K562 (cell line): ENCODE measurements around the gene C4orf36. TPM values are rescaled to one million over a fixed set of nuclear protein-coding genes. Genes with fewer than 3 reads are reported as not detected.

ENCODE experiments used
- ATAC-seq: fragments of 200-7000 bp; cut with Tn5 transposase; 3 replicates; pipeline ENCODE4 v1.9.1; 2020; ENCODE audit warnings: moderate library complexity
- BruUV-seq: library from RNA; stranded (reverse); fragments of 400-500 nt; replicated peaks from 2 replicates; lab custom pipeline; 2021; lab: Mats Ljungman, UMichigan
- CTCF ChIA-PET: fragments of 300-600 bp; formaldehyde crosslinking; extraction: SDS; loops from one replicate; lab custom pipeline; 2021; ENCODE audit warnings: low intra/inter-chr PET ratio; lab: Yijun Ruan, JAX
- POLR2A ChIA-PET: fragments of 300-600, 350-650 bp; sonication (Branson Sonifier 250); formaldehyde crosslinking; extraction: SDS; loops from one replicate; lab custom pipeline; 2021; ENCODE audit warnings: antibody characterized with exemption, inconsistent platforms; lab: Yijun Ruan, JAX
- DNase-seq, 4 experiments: peaks; one replicate each; pipeline versions ENCODE4 v3.0.0 to v3.0.0-alpha.2; 2011 to 2018; ENCODE audit warnings: low spot score in 3 of 4, mixed read lengths in 3 of 4; ENCODE audit errors: extremely low read depth in 1 of 4
- FAIRE-seq: peaks from 2 replicates; lab custom pipeline; 2011; peaks lifted over from hg19 to GRCh38; lab: Jason Lieb, UNC
- H2AFZ ChIP-seq: 2 replicates; pipeline ENCODE4 v1.6.0; 2011; ENCODE audit warnings: low read depth, low read length, control low read depth, inconsistent platforms
- H3K27ac ChIP-seq: fragments of 200-600 bp; 3 replicates; pipeline ENCODE4 v1.8.0; 2011; ENCODE audit warnings: low read depth, mild to moderate bottlenecking, control low read depth, inconsistent platforms, low read length, moderate library complexity, mixed read lengths; ENCODE audit errors: extremely low read depth
- H3K27me3 ChIP-seq, 2 experiments: fragments of 300-600 bp in 1 of 2; 2 replicates in 1 of 2; 3 replicates in 1 of 2; pipeline versions ENCODE4 v1.6.0 to v1.8.0; 2011; ENCODE audit warnings: inconsistent platforms in 2 of 2, low read length in 2 of 2, mild to moderate bottlenecking in 1 of 2, mixed read lengths in 1 of 2, moderate library complexity in 1 of 2; ENCODE audit not compliant: control insufficient read depth in 2 of 2, insufficient read depth in 2 of 2
- H3K36me3 ChIP-seq: fragments of 300-600 bp; 3 replicates; pipeline ENCODE4 v1.8.0; 2011; ENCODE audit warnings: mild to moderate bottlenecking, low read length, inconsistent platforms; ENCODE audit not compliant: control insufficient read depth, insufficient read depth
- H3K4me1 ChIP-seq, 2 experiments: fragments of 200-600 bp in 1 of 2; replicated peaks in 1 of 2; 2 replicates in 1 of 2; 3 replicates in 1 of 2; pipeline versions ENCODE4 v1.5.1 to v1.8.0; 2011; ENCODE audit warnings: inconsistent platforms in 2 of 2, low read length in 2 of 2, mild to moderate bottlenecking in 1 of 2, mixed read lengths in 1 of 2, moderate library complexity in 1 of 2; ENCODE audit not compliant: control insufficient read depth in 2 of 2, insufficient read depth in 2 of 2
- H3K4me2 ChIP-seq: 2 replicates; pipeline ENCODE4 v1.6.1; 2011; ENCODE audit warnings: low read length, control low read depth, inconsistent platforms, mixed read lengths; ENCODE audit not compliant: insufficient read depth
- H3K4me3 ChIP-seq: fragments of 200-600 bp; sonication (generic), shearing (Covaris generic); 2 replicates; pipeline ENCODE4 v1.5.1; 2016; ENCODE audit warnings: control low read depth, inconsistent platforms
- H3K79me2 ChIP-seq: fragments of 200-600 bp; 3 replicates; pipeline ENCODE4 v1.8.0; 2011; ENCODE audit warnings: low read length, inconsistent platforms; ENCODE audit not compliant: control insufficient read depth, insufficient read depth
- H3K9ac ChIP-seq, 2 experiments: 2 replicates each; pipeline versions ENCODE4 v1.6.0 to v1.6.1; 2011; ENCODE audit warnings: low read depth in 2 of 2, low read length in 2 of 2, control low read depth in 1 of 2, inconsistent platforms in 1 of 2, mild to moderate bottlenecking in 1 of 2, mixed read lengths in 1 of 2; ENCODE audit not compliant: insufficient read depth in 1 of 2
- H3K9me1 ChIP-seq: one replicate; pipeline ENCODE4 v1.6.0; 2011; ENCODE audit warnings: inconsistent platforms, mild to moderate bottlenecking, low read length, moderate library complexity; ENCODE audit not compliant: control insufficient read depth, insufficient read depth
- H3K9me3 ChIP-seq: replicated peaks from 2 replicates; pipeline ENCODE4 v1.5.1; 2011; ENCODE audit warnings: low read depth, low read length, inconsistent platforms; ENCODE audit not compliant: control insufficient read depth, insufficient read depth
- H4K20me1 ChIP-seq: replicated peaks from 2 replicates; pipeline ENCODE4 v1.6.1; 2011; ENCODE audit warnings: low read length, inconsistent platforms, mixed read lengths; ENCODE audit not compliant: control insufficient read depth, insufficient read depth
- HMG20B ChIP-seq: fragments of 250-450 bp; sonication (Bioruptor Pico); IDR thresholded peaks from 2 replicates; pipeline ENCODE4 v1.5.0; 2021; ENCODE audit warnings: mild to moderate bottlenecking
- KDM4B ChIP-seq, 2 experiments: fragments of 450-650 bp in 1 of 2; sonication (generic) in 1 of 2; IDR thresholded peaks; 2 replicates each; pipeline ENCODE4 v1.6.1; 2016 to 2017; ENCODE audit warnings: borderline replicate concordance in 2 of 2, antibody characterized with exemption in 1 of 2, low read depth in 1 of 2, mild to moderate bottlenecking in 1 of 2
- PTBP1 ChIP-seq: fragments of 200-400 bp; formaldehyde crosslinking; IDR thresholded peaks from 2 replicates; pipeline ENCODE4 v1.6.1; 2017; ENCODE audit warnings: low read depth, low read length
- TFAP4 ChIP-seq: sonication (generic); formaldehyde crosslinking; IDR thresholded peaks from 2 replicates; pipeline ENCODE4 v1.8.0; 2022; ENCODE audit warnings: missing genetic modification reagents, mild to moderate bottlenecking, moderate library complexity, borderline replicate concordance
- ZFX ChIP-seq: sonication (generic); formaldehyde crosslinking; IDR thresholded peaks from 2 replicates; pipeline ENCODE4 v1.8.0; 2022; ENCODE audit warnings: mild to moderate bottlenecking, missing genetic modification reagents, moderate library complexity
- ZNF780A ChIP-seq: fragments of 250-450 bp; sonication (Bioruptor Pico); IDR thresholded peaks from 2 replicates; pipeline ENCODE4 v1.5.0; 2021; ENCODE audit warnings: mild to moderate bottlenecking
- WGBS: fragments of 100-300 bp; shearing (Covaris generic); methylation state at CpG from one replicate; pipeline ENCODE4 v1.1.6; 2016; ENCODE audit warnings: low coverage, mixed read lengths; ENCODE audit not compliant: insufficient coverage; ENCODE audit errors: missing lambda C conversion rate; 5-methylcytosine and 5-hydroxymethylcytosine counted together
- in situ Hi-C: fragments of 300-500 bp; cut with MboI; formaldehyde crosslinking; loops from 4 replicates; pipeline ENCODE4 v1.15.0; 2018; ENCODE audit warnings: inconsistent platforms, mixed read lengths
- intact Hi-C: fragments of 100-400 bp; cut with micrococcal nuclease; formaldehyde crosslinking; loops from 2 replicates; pipeline ENCODE4 v1.14.2; 2022
- polyA plus RNA-seq, 8 experiments: library from polyadenylated mRNA; depleted of rRNA in 4 of 8; stranded (reverse) in 5 of 8; unstranded in 3 of 8; fragments of >200 nt; fragmentation: Nextera tagmentation in 2 of 8; fragmentation: Illumina TruSeq in 1 of 8; extraction: Ambion mirVana in 2 of 8; extraction: Trizol in 1 of 8; gene quantifications; 2 replicates each; pipeline versions ENCODE4 v1.2.1 to v1.2.3, GENCODE V29; 2011 to 2014; ENCODE audit warnings: inconsistent platforms in 1 of 8, missing spikeins in 1 of 8
- total RNA-seq, 7 experiments: library from RNA; depleted of rRNA in 6 of 7; stranded (reverse); fragments of >200 nt in 6 of 7; fragmentation: Illumina TruSeq in 2 of 7; extraction: Trizol in 2 of 7; gene quantifications; 2 replicates each; pipeline versions ENCODE4 v1.2.1 to v1.2.3, GENCODE V29; 2011 to 2021; ENCODE audit warnings: low replicate concordance in 1 of 7
- TF ChIP-seq, protein P1 (sequence below): fragments of 450-650 bp; IDR thresholded peaks from 2 replicates; pipeline ENCODE4 v1.6.1; 2017; ENCODE audit warnings: antibody characterized with exemption
- TF ChIP-seq, protein P2 (sequence below): fragments of 250-450 bp; sonication (Bioruptor Pico); IDR thresholded peaks from 2 replicates; pipeline ENCODE4 v1.5.0; 2022; ENCODE audit warnings: mild to moderate bottlenecking

Gene C4orf36
- total and polyA plus RNA-seq, 9 of the 15 experiments (the other 6 are each of a cell fraction or from before 2014, with no cell fraction given): 0.14 to 0.45 (median 0.20) TPM; not detected in 5

GRCh38 chr4:86855572-86855971 lies 36.6 kb downstream of the C4orf36 start:
- intact Hi-C loops (no loop called here), in situ Hi-C loops (no loop called here)
- no peak for FAIRE-seq
- no peak overlapping the region for H3K9ac ChIP-seq
- no peak for ATAC-seq
- H3K36me3 ChIP-seq: no peaks in the 10 kb centered on the region
- 0% methylated on average over 2 of the region's 2 CpGs for WGBS
- no peak for DNase-seq
- no peak overlapping the region for H3K4me2 ChIP-seq
- no peaks in the 10 kb centered on the region for H3K79me2 ChIP-seq
- no peaks in the 10 kb centered on the region for H3K4me1 ChIP-seq
- no peaks in the 10 kb centered on the region for H3K9me1 ChIP-seq
- no TSS peak for BruUV-seq
- H3K9me3 ChIP-seq: no peaks in the 10 kb centered on the region
- H3K27ac ChIP-seq: no peak overlapping the region
- TF ChIP-seq HMG20B (CRISPR knock-in tag) (no peak), KDM4B (IDR thresholded peaks at IDR 0.05; ENCODE audit: borderline replicate concordance in 2 of 2, low read depth in 1 of 2) (no peak), TFAP4 (no peak), PTBP1 (no peak), ZFX (CRISPR knock-in tag) (no peak), ZNF780A (CRISPR knock-in tag) (no peak)
- TF ChIP-seq, protein P1, sequence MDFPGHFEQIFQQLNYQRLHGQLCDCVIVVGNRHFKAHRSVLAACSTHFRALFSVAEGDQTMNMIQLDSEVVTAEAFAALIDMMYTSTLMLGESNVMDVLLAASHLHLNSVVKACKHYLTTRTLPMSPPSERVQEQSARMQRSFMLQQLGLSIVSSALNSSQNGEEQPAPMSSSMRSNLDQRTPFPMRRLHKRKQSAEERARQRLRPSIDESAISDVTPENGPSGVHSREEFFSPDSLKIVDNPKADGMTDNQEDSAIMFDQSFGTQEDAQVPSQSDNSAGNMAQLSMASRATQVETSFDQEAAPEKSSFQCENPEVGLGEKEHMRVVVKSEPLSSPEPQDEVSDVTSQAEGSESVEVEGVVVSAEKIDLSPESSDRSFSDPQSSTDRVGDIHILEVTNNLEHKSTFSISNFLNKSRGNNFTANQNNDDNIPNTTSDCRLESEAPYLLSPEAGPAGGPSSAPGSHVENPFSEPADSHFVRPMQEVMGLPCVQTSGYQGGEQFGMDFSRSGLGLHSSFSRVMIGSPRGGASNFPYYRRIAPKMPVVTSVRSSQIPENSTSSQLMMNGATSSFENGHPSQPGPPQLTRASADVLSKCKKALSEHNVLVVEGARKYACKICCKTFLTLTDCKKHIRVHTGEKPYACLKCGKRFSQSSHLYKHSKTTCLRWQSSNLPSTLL: no peak
- TF ChIP-seq, protein P2, sequence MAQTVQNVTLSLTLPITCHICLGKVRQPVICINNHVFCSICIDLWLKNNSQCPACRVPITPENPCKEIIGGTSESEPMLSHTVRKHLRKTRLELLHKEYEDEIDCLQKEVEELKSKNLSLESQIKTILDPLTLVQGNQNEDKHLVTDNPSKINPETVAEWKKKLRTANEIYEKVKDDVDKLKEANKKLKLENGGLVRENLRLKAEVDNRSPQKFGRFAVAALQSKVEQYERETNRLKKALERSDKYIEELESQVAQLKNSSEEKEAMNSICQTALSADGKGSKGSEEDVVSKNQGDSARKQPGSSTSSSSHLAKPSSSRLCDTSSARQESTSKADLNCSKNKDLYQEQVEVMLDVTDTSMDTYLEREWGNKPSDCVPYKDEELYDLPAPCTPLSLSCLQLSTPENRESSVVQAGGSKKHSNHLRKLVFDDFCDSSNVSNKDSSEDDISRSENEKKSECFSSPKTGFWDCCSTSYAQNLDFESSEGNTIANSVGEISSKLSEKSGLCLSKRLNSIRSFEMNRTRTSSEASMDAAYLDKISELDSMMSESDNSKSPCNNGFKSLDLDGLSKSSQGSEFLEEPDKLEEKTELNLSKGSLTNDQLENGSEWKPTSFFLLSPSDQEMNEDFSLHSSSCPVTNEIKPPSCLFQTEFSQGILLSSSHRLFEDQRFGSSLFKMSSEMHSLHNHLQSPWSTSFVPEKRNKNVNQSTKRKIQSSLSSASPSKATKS (CRISPR knock-in tag): no peak
- POLR2A ChIA-PET: no interaction called here
- CTCF ChIA-PET: no interaction called here
- H3K4me3 ChIP-seq: no peak overlapping the region
- H4K20me1 ChIP-seq: no peaks in the 10 kb centered on the region
- H2AFZ ChIP-seq: no peak overlapping the region
- H3K27me3 ChIP-seq: no peaks in the 10 kb centered on the region; a peak in 1 of 5 replicates
